T-helper 2 cell (primary cell): ENCODE results near the gene AP1S1.

Source experiments
- DNase-seq, 5 experiments: peaks; one replicate each; pipeline versions ENCODE4 v3.0.0 to v3.0.0-alpha.2; 2012 to 2022

Gene AP1S1

DNA sequence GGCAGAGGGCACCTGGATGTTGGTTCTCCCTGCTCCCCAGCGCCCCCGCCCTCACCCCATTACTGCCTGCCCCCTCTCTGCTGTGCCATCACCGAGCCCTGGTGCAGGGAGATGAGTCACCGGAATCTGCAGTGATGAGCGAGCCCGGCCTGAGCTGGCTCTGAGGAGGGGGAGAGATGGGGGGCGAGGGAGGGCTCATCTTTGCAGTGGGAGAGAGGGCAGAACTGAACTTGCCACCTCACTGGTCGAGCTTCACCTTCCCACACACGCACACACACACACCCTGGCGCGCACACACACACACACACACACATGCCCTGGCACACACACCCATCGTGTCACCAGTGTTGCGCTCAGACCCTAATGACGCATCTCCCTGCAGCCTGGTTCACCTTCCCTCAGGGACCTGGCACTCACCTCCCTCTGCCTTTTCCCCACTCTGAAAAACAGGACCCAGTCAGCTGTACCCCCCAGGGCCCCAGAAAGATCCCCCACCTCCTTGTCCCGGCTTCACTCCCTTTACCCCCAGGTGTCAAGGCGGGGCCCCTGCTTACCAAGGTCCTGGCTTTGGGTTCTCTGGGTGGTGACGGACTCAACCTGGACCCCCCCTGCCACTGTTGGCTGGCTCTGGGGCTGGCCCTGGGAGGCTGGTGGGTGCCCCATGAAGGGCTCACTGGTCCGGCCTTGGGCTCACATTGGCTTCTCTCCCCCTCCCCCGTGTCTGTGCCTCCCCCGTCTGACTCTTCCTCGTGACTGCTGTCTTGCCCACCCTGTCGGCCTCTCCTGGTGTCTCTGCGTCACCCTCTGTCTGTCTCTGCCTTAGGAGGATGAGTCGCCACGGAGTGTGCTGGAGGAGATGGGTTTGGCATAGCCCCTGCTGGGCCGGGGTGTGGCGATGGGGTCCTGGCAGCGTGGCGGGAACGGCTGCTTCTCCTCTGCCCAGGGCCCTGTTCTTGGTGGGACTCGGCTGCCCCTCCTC lies 5.7 kb downstream of the AP1S1 start:
- no peak for DNase-seq

DNA sequence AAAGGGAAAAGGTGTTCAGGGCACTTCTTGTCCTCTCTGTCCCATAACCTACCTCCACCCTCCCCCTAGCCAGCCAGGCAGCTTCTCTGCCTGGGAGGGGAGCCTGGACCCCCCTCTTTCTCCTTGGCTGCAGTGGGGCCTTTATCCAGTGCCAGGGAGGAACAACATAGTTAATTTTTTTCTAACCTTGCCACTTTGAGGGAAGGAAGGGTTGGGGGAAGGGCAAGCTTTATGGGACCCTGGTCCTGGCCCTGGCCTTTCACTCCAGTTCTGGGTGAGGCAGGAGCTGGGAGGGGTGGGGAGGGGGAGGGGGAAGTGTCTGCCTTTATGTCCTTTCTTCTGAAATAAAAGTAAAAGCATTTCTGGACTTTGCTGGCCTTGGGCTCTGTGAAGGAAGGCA lies 6.6 kb downstream of the AP1S1 start:
- DNase-seq, result no peak

DNA sequence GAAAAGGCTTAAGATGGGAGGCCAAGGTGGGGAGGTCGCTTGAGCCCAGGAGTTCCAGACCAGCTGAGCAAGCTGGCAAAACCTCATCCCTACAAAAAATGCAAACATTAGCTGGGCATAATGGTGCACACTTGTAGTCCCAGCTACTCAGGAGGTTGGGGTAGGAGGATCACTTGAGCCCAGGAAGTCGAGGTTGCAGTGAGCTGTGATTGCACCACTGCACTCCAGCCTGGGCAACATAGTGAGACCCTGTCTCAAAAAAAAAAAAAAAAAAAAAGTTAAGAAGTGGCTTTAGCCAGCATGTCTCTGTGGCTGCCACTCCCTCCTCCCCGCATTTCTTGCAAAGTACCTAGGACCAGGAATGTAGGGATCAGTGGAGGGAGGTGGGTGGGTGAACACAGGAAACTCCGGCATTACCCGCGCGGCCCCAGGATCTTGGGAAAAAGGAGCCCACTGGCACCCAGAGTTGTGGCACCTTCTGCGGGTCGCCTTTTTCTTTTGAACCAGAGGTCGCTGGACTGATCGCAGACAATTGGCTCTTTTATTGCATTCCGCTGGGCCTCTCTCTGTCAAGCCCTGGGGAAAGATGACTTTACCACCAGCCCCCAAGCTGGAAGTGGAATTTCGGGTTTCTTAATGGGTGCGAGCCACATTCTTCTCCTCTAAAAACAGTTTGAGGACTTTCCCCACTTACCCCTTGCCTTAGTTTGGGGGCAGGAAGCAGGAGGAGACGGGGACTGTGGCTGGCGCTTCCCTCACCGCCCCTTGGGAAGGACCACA lies 7.6 kb downstream of the AP1S1 start:
- DNase-seq, result no peak

DNA sequence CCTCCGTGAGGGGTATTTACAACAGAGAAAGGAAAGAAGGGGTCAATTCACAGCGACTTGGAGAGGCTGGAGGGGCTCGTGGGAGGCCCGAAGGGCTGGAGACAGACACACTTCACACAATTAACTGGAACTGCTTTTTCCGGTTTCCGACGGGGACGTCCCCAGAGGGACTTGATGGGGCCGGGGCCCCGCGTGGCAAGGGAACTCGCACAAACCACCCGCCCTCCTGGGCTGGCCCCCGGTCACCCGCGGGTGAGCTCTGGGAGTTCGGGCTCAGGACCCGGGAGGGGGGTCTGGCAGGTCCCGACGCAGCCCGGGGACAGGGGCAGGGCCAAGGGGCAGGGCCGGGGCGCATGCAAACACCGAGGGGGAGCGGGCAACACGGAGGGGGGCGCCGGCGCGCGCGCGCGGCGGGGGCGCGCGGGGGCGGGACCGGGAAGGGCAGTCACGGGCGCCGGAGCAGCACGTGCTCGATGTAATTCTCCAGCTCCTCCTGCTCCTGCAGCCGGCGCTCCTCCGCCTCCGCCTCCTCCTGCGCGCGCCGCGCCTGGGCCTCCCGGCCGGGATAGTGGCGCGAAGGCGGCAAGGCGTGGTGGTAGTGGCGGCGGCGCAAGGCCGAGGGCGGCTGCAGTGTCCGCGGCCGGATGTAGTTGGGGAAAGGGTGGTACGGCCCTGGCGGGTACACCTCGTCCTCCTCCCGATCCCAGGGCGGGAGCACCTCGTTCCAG lies 8.4 kb downstream of the AP1S1 start:
- DNase-seq, result peak in 1 of 5 experiments; percentile 29

DNA sequence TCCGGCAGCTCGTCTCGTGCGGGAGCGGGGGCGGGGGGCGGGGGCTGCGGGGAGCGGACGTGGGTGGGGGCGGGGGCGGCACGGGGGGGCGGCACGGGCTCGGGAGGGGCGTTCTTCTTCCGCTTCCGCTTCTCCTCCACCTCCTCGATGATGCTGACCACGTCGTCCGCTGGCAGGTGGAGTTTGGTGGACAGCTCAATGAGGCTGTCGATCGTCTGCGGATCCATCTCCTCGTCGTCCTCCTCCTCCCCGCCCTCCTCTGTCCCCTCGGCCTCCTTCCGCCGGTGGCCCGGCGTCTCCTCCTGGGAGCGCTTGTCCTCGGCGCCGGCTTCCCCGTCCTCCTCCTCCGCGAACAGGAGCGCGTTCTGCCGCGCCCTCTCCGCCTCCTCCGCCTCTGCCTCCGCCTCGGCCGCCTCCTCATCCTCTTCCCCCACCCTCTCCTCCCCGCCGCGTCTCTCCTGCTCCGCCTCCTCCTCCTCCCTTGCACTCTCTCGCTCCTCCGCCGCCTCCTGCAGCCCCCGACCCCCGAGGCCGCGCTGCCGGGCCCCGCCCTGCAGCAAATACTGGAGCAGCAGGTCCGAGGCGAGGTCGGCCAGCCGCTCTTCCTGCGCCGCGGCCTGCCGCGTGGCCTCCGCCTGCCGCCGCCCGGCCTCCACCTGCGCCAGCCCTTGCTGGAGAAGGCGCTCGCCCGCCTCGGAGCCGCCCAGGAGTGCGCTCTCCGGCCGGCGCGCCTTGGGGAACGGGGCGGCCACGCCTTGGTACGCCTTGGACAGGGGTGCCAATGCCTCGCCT lies 9.2 kb downstream of the AP1S1 start:
- DNase-seq, result peak in 1 of 5 experiments; percentile 48

DNA sequence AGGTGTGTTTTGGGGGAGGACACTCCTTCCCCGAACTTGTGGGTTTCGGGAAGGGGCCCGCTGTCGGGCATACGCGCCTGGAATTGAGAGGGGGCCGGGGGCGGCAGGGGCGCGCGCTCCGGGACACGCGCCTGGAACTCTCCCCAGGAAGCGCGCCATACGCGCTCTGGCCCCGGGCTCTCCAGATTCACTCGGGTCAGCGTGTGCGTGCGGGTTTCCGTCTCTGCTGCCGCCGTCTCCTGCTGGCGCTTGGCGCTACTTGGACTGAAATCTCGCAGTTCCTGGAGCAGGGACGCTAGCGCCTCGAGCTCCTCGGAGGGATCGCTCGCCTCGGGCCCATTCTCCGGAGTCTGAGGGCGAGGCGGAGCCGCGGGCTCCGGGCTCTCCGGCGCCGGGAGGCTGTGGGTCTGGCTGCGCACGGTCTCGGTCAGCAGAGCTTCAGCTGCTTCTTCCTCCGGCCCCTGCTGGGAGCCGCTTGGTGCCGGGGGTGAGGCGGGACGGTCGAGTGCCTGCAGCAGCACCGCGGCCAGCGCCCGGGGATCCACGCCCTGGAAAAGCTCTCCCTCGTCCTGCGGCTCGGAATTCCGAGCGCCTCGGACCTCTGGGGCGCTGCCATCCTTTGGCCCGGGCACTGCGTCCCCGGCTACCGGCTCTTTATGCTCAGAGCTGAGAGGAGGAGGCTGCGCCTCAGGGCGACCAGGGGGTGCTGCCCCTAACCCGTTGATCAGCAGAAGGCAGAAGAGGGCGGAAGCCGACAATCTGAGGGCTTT lies 10.0 kb downstream of the AP1S1 start:
- no peak for DNase-seq

DNA sequence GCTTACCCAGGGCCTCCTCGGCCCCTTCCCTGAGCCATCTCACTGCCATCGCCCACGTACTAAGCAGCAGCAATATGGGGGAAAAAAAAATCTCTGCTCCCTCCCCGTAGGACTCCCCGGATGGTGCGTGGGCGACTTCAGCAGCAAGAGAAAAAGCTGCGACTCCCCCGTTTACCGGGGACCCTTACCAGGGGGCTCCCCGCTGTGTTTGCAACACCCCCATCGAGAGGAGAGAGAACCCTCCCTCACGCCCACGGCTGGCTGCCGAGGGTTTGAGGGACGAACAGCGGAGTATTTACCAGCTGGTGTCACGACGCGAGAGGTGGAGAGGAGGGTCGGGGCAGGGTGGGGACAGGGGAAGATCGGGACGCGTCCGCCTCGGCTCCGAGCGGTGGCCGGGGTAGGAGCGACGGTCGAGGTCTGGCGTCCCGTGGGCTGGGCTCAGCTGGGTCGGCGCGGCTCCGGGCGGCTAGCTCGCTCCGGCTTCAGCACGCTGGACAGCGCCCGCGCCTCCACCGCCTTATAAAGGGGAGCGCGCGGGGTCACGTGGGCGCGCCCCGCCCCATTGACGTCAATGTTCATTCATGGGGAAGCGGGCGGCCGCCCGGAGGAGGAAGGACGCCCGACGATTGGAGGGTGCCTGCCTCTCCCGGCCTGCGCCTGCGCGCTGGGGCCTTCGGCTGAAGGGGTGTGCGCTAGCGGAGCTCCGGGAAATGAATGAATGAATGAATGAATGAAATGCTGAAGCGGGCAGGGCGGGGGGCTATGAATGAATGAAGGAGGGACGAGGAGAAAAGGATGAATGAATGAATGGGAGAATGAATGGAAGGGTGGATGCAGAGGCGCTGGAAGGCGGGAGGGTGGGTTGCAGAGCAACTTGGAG lies 11.0 kb downstream of the AP1S1 start, which contains the start of gene VGF:
VGF (minus strand) TSS at position 495 of the 883 bp plus-strand sequence. CDS start 726 bp downstream, outside the sequence.
- DNase-seq, result peak; percentile 83 to 95 (median 86)

DNA sequence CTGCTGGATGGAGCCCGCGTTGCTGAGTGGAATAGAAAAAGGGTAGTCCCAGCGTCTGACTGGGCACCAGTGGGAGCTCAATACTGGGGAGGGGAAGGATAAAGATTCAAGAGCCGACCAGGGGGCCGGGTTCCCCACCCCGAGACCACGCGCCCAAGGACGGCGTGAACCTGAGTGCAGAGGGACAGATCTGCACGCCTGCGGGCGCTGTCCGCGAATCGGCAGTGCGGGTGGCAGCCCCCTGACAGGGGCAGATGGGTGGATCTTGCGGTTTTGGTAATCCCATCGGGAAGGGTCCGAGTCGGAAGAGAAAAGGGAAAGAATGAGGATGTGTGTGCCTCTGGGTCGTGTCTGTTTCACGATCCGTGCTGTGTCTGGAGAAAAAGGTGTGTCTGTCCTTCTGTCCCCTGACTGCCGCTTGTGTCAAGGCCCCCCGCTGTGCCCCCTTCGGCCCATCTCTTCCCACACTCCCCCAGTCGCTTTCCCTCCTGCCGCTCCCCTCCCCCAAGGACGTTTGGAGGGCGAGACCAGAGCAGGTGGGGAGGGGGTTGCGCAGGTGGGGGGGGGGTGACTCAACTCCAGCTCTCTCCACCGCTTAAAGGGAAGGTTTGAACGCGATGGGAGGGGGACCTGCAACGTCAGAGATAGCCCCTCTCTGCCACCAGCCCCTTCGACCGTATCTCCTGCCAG lies 11.8 kb downstream of the AP1S1 start:
- no peak for DNase-seq

DNA sequence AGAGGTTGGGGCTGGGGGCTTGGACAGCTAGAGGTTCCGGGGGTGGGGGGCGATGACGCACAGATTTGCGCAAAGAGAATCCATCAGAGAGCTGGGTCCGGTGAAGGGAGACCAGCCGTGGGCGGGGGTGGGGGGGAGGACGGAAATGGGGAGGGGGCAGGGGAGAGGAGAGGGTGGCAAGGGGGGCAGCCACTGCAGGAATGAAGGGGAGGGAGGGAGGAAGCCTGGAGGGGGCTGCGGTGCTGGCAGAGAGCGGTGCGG lies 12.3 kb downstream of the AP1S1 start:
- no peak for DNase-seq

DNA sequence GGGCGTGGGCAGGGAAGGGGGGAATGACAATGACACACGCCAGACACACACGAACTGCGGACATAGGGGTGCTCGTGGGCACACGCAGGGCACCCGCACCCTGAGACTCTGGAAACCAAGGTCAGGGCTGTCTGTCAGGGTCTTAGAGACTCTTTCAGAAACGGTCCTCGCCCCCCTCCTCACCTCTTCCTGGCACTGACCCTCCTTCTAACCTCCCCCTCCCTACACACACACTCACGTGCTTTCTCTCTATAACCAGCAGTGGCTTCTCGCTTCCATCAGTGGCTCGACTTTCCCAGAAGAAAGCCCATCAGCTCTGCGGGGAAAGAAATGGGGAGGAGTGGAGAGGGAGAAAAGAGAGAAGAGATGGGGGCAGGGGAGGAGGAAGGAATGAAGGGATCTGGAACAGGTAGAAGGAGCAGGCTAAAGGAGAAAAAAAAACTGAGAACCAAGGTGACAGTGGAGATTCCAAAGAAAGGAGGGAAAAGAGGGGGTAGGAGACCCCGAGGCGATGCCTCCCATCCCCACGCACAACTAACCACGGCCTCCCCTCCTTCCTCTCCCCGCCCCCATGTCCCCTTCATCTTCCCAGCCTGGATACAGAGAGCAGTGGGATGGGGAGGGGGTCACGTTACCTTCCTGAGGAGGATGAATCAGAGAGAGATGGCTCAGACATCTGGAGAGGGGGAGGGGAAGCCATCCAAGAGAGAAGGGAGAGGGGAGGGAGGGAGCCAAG lies 12.8 kb downstream of the AP1S1 start:
- no peak for DNase-seq

DNA sequence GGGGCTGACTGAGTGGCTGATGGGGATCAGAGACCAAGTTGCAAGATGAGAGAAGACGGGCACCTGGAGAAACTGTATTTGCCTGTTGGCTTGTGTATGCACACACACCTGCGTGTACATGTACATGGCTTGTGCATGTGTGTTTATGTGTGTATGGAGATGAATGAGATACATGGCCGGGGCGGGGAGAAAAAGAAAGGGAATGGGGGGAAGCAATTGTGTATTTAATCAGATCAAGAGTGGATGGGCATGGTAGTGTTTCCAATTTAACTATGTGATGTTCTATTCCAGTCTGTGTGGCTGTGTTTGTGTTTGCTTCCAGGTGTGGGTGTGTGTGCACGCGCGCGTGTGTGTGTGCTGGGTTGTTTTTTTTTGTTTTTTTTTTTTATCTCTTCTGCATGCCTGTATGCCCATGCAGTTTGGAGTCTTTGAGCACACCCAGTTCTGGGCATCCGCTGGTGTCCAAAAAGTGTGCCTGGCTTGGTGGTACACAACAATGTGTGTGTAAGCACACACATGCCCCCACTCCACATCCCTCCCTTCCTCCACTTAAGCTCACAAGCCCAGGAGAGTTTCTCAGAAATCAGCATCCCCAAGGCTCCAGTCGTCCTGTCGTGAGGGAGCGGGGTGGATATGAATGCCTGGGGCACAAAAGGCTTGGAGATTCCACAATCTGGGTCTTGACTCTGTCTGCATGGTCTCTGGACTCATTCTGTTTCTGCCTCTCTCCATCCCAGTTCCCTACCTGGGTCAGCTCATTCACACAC lies 13.6 kb downstream of the AP1S1 start:
- no peak for DNase-seq

DNA sequence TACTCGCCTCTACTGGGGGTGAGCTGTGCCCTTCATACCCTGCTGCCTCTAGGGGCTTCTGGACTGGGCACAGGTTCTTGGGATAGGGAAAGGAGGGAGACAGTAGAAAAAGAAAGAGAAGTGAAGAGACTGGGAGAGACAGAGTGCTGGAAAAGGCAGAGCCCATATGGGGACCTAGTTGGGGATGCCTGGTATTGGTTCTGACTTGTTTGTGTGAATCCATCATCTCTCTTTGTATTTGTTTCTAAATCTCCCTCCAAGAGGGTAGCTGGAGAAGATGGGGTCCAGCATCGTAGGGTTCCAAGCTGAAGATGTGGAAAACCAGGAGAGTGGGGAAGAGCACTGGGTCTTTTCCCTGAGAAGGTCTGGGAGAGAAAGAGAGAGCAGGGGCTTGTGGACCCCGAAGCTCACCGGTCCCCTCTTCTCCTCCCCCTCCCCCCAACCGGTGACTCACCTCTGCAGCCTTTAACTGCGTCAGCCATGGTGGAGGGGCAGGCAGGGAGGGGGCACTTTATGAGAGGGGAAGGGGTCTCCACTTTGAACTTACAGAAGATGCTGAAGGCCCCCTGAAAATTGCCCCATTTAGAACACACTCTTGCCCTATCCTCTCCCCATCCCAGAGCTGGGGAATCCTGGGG lies 14.3 kb downstream of the AP1S1 start:
- no peak for DNase-seq

DNA sequence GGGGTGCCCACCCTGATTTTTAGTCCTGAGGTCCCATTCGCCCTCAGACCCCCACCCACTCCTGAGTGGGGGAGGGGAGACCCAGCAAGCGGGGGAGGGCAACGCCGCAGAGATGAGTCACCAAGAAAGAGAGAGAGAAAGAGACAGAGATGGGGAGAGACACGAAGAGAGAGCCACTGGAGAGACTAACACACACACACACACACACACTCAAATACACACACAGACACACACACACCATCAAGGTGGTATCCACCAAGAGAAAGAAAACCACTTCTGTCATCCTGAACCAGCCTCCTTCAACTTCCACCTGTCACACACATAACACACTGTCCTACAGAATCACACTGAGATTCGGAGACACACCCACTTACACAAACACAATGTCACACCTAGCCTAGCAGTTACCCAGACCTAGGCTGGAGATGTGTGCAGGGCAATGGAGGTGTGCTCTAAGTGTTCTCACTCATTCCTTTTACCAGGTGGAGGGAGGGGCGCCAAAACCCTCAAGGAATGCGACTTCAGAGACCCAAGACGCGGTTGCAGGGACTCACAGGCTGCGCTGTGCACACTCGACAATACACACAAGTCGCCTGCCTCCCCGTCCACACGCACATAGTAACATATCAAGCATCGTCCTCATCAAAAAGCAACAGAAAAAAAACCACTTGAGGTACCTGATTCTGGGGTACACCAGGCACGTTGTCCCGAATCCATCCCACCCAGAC lies 15.0 kb downstream of the AP1S1 start:
- DNase-seq, result no peak

DNA sequence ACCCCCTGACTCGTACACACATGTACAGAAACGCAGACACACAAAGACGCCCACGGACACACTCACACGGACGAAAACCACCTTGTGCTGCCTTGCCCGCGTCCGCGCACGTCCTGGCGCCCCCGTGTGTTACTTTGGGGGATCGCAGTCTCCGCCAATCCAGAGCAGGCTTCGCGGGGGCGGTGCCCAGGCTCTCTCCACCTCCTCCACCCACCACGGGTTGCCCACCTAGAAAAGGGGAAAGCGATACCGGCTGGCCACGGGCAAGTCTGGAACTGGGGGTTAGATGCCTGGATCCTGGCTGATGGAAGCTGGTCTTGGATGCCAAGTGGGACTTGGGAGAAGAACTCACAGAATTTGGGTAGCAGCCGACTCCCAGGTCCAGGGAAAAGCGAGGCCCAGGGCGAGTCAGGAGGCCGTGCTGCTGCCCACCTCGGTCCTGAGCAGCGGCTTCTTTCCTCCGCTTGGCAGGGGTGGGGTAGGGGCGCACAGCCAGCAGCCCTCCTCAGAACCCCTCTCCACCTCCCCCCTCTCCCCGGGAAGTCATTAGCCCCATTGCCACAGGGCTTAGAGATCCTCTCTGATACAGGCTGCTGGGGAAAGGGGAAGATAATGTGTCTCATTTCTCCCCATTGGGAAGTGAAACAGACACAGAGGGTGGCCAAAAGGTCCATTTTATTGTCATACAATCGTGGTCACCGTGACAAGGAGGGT lies 15.7 kb downstream of the AP1S1 start:
- peak; percentile 61 to 74 (median 69) for DNase-seq

DNA sequence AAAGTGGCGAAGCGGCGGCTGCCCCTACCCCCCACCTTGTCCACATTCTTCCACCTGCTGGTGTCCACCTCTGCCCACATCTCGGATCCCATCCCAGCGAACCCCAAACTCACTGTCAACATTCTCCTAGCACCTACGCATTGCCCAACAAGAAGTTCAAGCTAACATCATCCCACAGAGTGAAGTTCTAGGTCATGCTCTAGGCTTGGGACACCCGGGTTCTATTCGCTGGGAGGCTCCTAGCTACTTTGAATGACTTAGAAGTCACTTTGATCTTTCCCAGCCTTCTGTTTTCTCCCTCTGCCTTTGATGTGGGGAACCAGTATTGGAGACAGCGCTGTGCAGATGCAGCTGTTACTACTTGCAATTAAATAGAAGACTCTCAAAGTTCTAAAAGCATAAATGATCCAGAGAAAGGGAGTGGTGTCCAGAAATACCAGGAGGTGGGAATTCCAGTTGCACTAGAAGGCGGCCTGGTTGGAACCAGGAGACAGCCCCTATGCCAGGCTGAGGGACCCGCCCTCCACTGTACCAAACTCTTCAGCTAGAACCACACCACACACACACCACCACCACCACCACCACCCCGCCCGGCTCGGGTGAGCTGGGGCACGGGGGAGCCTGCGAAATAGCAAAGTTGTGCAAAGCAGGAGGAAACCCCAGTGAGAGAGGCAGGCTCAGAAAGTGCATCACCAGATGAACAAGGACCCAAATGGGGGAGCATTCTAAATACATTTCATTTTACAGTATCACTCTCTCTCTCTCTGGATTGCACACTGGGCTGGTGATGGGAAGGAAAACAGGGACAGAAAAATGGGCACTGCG lies 16.6 kb downstream of the AP1S1 start:
- peak in 1 of 5 experiments; percentile 33 for DNase-seq
